NCI-H146 treated with DMSO at 0.1 percent for 48 hours (cell line): ENCODE results near the gene EFNA2.
A peak's percentile ranks its signal among the peaks of the same experiment; 100 is the strongest.
"Not testable (repeated sequence)": the region's sequence is repeated elsewhere in the genome, so short reads cannot be mapped to it uniquely, and the experiment has no call there.

Source experiments
- DNase-seq: peaks from one replicate; lab custom pipeline; 2025; ENCODE audit not compliant: unreplicated experiment; lab: John Stamatoyannopoulos, UW

The EFNA2 gene

DNA sequence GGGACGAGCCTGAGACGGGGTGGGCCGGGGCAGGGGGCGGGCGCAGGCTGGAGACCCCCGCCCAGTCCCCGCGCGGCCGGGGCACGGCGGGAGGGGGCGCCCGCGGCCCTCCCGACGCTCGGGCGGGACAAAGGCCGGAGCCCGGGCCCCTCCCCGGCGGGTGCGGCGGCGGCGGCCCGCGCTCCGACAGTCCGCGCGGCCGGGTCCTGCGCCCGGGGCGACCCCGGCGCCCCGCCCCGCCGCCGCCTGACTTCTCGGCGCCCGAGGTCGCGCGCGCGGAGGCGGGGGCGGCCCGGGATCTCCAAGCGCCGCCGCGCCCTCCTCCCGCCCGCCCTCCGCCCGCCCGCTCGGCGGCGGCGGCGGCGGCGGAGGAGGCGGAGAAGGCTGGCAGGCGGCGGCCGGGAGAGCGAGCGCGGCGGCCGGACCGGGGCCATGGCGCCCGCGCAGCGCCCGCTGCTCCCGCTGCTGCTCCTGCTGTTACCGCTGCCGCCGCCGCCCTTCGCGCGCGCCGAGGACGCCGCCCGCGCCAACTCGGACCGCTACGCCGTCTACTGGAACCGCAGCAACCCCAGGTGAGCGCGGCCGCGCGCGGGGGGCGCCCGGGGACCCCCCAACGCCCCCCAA lies at the start of gene EFNA2:
EFNA2 (plus strand) TSS at position 137 of the 624 bp plus-strand sequence; CDS start at position 433, 296 bp downstream.
- DNase-seq = no peak

DNA sequence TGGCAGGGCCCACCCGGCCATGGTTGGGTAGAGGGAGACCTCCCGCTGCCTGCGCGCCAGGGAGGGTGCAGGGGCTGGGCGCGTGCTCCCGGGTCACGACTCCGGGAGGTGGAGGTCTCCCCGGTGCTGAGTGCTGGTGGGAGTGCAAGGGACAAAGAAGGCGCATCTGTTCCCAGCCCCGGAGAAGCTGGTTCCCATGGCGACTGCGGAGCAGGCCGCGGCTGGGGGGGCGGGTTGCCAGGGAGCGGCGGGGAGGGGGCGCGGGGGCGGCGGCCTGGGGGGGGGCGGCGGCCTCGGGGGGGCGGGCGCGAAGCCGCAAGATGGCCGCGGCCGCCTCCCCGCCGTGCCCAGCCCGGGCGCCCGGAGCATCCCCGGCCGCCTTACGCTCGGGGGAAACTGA lies 49.1 kb upstream of the EFNA2 start:
- DNase-seq = no peak

DNA sequence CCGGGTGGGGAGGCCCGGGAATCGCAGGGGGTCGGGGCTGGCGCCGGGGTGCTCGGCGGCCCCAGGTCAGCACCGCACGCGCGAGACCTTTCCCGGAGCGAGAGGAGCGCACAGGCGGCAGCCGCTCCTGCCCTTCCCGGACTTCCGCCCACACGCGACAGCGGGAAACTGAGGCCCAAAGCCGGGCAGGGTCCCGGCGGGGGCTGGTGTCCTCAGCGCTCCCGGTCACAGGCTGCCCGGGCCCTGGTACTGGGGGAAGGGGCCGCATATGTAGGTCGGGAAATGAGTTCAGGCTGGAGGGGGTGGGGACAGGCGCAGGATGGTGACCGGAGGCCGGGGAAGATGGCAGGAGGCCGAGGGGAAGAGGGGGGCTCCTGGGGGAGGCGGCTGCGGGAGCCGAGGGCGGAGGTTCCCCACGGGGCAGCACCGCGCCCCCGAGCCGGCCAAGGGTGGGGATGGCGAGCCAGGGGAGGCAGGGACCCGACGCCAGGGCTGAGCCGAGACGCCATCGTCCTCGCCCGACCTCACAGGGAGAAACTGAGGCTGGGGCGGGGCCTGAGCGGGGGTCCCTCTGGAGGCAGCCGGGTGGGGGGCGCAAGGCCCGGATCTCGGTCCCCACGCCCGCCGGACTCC lies 48.5 kb upstream of the EFNA2 start:
- DNase-seq = no peak

DNA sequence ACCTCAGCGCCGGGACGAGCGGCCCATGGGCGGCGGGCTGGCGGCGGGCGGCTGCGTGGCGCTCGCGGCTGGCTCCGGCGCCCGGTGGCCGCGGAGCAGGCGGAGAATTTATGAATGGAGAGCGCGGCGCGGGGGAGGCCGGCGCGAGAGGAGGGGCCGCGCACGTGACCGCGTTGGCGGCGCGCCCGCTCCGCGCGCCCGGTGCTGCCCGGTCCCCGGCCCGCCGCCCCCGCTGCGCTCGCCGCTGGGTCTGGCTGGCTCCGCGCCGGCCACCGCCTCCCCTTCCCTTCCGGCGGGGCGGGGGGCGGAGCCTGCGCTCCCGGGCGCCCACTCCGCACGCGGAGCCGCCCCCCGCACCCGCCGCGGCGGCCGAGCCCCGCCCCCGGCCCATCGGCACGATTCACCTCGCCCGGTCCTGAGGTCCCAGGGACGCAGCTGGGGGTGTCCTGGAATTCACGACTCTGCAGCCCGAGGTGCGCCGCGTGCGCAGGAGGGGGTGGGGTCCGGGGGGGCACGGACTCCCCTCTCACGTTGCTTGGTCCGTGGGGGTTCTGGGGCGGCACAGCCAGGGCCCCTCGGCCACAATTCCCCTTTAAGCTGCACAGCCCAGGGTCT lies 47.8 kb upstream of the EFNA2 start, which contains the start of gene CBARP:
CBARP (minus strand) TSS at position 252 of the 615 bp plus-strand sequence. CDS start 1,905 bp downstream, outside the sequence.
- DNase-seq = no peak

DNA sequence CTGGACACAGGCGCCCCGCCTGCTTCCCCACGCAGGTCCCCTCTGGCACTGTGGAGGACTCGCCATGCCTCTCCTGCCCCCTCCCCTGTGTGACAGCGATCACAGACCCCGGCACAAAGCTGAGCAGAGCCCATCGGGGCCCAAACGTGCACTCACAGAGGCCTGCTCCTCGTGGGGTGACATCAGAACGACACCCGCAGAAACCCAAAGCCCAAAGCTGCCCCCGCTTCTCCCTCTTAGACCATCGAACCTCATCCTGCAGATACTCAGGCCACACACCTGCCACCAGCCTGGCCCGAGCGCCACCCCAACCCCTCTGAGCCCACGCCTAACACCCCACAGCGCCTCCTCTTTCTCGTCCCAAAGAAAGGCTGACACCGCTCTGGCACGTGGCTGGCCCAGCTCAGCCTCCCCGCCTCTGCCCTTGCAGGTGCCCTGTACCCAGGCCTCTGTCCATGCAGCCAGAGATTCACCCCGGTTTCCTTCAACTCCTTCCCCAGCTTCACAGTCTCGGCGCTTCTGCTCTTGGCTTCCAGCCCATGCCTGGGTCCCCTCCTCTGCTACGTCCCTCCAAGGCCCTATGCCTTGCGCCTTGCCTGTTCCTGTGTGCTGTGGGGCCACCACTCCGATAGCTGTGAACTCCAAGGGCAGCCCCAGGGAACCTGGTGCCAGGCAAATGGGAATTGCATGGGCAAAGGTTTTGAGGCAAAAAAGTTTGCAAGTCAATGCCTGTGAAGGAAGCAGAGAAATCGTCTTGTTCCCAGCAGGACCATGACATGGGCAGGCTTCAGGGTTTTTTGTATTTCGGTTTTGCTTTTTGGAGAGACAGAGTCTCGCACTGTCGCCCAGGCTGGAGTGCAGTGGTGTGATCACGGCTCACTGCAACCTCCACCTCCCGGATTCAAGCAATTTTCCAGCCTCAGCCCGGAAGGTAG lies 47.0 kb upstream of the EFNA2 start:
- DNase-seq = no peak

DNA sequence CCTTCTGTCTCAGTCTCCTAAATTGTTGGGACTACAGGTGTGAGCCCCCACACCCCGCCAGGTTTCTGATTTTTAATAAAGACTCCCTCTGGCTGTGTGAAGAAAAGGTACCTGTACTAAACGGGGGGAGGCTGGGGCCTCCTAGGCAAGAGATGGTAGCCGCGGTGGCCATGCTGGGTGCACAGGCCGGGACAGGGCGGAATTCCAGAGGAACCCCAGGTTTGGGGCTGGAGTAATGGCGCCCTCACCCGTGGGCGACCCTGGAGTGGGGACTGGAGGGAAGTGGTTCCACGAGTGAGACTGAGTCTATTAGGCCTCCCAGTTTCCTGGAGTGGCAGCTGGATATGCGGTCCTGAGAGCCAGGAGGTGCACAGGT lies 46.3 kb upstream of the EFNA2 start:
- DNase-seq = no peak

DNA sequence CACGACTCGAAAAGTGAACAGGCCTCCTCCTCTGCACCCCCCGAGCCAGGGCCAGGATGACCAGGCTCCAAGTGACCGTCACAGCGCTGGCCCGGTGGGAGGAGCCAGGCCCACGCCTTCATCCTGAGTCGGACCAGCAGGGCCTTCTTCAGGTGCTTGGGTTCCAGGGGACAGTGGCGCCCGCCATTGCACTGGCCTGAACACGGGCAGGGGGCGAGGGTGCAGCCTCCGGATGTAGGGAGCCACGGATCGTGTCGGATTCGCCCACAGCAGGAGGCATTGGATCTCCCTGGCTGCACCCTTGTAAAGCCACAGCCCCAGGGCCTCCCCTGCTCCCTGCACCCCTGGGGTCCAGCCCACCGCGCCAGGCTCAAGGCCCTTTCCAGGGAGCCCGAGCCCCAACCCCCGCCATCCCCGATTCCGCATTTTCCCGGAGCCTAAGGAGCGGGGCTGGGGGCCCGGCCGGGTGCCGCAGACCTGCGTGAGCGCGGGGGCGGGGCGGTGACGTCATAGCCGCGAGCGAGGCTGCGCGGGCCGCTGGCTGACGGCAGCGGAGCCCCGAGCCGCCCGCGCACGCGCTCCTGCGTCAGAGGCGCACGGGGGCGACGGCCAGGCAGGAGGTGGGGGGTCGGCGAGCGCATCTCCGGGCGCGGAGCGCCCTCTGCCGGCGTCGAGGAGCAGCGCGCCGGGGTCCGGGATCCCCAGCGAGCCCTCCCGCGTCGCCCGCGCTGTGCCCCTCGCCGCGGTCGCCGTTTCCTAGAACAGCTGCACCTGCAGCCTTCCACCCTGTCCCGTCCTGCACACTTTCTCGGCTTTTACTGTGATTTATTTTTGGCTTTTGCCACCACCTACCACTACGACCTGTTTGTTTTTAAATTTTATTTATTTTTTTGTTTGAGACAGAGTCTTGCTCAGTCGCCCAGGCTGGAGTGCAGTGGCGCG lies 45.6 kb upstream of the EFNA2 start:
- peak; percentile 43 for DNase-seq

DNA sequence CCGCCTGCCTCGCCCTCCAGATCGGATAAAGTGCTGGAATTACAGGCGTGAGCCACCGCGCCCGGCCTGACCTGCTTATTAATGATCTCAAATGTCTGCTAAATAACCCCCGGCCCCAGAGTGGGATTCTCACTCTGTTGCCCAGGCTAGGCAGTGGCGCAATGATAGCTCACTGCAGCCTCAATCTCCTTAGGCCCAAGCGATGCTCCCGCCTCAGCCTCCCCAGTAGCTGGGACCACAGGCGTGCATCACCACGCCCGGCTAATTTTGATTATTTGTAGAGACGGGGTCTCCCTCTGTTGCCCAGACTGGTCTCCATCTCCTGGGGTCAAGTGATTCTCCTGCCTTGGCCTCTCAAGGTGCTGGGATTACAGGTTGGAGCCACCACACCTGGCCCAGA lies 44.7 kb upstream of the EFNA2 start:
- DNase-seq = no peak

DNA sequence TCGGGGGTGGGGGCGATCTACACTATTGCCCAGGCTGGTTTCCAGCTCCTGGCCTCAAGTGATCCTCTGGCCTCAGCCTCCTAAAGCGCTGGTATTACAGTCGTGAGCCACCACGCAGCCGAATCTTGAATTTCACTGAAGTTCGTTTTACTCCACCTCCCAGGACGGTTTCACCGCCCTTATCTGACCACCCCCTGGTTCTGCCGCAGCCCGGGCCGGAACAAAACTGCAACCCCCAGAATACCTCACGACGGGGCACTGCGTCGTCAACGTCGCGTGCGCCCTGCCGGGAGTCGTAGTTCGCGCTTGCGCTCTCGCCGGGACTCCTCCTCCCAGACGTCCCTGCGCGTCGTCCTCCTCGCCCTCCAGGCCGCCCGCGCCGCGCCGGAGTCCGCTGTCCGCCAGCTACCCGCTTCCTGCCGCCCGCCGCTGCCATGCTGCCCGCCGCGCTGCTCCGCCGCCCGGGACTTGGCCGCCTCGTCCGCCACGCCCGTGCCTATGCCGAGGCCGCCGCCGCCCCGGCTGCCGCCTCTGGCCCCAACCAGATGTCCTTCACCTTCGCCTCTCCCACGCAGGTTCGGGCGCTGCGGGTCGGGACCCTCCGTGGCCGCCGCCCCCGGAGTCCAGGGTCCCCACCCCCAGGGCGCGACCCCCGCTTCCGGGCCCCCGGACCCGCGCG lies 44.1 kb upstream of the EFNA2 start, which contains the start of gene ATP5F1D:
ATP5F1D (plus strand) TSS at position 335 of the 679 bp plus-strand sequence; CDS start at position 435, 100 bp downstream.
- DNase-seq = peak; percentile 61

DNA sequence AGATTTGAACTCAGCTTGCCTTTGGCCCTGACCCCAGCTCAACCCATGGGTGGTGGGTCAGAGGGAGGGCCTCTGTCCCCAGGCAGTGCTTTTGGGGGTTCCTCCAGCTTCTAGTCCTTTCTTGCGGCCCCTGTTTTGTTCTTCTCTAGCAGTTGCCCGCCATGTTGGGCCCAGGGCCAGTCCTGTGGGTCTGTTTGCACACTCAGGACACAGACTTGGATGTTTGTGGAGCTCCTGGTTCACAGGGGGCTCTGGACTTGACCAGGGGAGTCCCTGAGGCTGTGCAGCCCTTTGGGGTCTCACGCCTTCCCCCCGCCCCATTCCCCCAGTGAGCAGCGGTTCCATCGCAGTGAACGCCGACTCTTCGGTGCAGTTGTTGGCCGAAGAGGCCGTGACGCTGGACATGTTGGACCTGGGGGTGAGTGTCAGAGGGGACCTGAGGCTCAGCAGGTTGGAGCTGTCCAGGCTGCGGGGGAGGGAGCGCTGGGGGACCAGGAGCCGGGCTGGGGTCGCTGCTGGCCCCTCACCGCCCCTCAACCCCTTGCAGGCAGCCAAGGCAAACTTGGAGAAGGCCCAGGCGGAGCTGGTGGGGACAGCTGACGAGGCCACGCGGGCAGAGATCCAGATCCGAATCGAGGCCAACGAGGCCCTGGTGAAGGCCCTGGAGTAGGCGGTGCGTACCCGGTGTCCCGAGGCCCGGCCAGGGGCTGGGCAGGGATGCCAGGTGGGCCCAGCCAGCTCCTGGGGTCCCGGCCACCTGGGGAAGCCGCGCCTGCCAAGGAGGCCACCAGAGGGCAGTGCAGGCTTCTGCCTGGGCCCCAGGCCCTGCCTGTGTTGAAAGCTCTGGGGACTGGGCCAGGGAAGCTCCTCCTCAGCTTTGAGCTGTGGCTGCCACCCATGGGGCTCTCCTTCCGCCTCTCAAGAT lies 41.6 kb upstream of the EFNA2 start:
- DNase-seq = no peak

DNA sequence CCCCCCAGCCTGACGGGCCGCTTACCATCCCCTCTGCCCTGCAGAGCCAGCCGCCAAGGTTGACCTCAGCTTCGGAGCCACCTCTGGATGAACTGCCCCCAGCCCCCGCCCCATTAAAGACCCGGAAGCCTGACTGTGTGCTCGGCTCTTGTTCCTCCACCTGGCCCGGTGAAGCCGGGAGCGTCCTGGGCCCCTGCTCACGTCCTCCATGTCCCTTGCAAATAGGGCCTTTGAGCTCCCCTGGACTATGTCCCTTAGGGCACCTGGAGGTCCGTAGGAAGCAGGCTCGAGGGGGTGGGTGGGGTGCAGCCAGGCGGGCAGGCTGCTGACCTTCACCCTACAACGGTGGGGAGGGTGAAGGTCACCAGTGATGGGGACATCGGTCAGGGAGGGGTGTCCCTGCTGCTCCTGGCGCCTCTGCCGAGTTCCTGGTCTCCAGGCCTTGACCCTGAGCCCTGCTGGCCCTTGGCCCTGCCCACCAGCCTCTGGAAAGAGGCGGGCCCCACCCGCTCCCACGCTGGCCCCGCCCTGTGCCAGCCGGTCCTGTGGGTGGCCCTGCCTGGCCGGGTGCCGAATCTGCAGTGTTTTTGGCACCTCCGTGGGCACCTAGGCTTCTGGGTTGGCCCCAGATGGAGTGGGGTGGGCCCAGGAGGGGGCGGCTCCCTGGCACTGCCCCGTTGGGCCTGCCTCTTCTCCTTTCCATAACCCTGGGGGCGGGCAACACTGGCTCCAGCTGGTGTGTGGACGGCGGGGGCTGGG lies 40.8 kb upstream of the EFNA2 start:
- no peak for DNase-seq

DNA sequence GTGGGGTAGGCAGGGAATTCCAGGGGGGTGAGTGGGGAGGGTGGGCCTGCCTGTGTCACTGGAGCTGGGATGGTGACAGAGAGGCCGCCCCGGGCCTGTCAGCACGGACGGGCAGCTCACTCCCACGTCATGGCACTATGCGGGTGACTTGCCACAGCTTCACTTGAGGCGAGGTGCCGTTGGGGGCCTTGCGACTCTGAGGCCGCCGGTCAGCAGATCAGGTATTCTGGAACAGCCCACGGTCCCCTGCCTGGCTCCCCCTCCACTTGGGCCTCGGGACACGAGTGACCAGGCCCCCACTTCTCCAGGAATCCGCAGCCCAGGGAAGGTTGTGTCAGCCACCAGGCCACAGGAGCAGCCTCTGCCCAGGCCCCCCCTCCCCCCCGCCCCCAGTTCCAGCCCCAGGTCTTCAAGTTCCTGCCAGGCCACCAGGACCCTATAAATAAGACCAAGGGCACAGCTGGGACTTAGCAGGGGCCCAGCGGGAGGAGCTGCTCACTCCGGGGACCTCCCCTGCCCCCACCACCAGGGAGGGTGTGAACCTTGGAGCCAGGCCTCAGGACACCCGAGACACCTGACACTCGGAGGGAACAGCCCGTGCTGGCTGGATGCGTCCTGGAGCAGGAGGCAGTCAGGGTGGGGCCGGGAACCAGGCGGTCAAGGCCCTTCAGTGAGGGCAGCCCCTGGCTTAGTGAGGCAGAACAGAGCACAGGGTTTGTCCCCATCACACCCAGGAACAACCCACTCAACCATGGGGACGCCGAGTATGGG lies 40.0 kb upstream of the EFNA2 start:
- no peak for DNase-seq

DNA sequence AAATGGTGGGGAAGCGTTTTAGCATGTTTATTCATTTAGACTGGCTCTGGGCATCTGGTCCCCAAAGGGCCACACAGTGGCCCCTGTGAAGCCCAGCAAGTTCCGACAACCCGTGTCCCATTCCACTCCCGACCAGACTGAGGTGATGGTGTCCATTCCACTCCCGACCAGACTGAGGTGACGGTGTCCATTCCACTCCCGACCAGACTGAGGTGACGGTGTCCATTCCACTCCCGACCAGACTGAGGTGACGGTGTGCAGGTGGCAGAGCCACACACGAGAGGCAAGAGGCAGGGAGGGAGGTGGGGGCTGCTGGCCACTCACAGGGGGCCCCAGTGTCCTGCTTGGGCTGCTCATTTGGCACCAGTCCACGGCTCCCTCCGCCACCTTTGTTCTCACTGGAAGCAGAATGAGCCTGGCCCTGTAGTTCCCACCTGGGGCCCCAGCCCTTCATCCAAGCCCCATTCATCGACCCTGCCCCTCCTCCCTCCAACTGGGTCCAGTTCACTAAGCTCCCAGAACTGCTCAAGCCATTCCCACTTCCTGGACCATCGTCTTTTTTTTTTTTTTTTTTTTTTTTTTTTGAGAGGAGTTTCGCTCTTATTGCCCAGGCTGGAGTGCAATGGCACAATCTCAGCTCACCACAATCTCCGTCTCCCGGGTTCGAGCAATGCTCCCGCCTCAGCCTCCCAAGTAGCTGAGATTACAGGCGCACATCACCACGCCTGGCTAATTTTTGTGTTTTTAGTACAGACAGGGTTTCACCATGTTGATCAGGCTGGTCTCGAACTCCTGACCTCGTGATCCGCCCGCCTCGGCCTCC lies 39.2 kb upstream of the EFNA2 start:
- not testable (repeated sequence) for DNase-seq

DNA sequence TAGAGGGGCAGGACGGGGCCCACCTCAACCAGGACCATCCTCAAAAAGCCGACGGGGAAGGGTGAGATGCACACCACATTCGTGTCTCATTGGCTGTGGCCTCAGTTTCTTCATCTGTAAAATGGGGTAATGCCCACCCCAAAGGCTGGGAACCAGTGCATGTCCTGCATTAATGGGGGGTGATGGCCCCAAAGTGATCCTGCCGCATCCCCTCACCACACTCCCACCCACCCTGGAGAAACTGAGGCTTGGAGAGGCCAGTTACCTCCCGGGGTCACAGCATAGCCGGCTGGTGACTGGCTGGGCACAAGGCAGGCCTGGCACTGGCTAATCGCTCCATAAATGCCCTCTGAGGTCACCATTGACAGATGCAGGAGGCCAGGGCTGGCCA lies 37.9 kb upstream of the EFNA2 start:
- no peak for DNase-seq

DNA sequence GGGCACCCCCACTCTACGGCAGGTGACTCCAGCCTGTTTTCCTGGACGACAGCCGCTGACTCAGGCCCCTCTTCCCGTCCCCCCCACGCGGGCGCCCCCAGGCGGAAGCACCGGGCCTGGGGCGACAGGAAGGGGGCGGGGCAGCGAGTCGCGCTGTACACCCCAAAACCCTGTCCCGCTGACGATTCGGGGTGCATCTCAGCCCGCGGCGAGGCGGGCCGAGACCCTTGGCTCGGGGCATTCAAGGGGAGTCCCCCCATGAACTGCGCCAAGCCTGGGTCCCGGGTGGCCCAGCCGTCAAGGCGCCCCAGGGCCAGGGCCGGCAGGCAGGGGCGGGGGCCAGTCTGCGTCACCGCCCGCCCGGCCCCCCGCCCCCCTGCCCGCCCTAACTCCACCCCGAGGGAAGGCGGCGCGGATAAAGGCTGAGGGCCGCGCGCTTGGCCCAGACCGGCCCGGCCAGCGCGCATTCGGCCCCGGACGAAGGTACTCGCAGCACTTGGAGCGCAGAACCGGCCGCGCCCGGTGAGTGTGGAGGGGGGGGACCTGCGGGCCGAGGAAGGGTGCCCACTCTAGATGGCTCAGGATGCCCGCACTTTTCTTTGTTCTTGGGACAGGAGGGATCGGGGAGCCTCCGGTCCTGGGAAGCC lies 37.4 kb upstream of the EFNA2 start, which contains the start of gene MIDN:
MIDN (plus strand) TSS at position 445 of the 647 bp plus-strand sequence. CDS start 1,714 bp downstream, outside the sequence.
- no peak for DNase-seq
